H1 (cell line): ENCODE results near the gene NAV3.

ENCODE experiments used
- GABPA ChIP-seq: IDR thresholded peaks from 2 replicates; pipeline ENCODE4 v1.6.1; 2011; ENCODE audit warnings: mild to moderate bottlenecking, low read length, moderate library complexity, borderline replicate concordance; ENCODE audit not compliant: insufficient read depth
- JUND ChIP-seq: IDR thresholded peaks from 2 replicates; pipeline ENCODE4 v1.6.1; 2011; ENCODE audit warnings: mild to moderate bottlenecking, improper control_type of control experiment, low read length
- KDM1A ChIP-seq: fragments of 200-600, 300-600 bp; sonication (generic); IDR thresholded peaks from 2 replicates; pipeline ENCODE4 v1.7.1; 2016; ENCODE audit warnings: mild to moderate bottlenecking, low read length, borderline replicate concordance
- POLR2A ChIP-seq, 2 experiments: IDR thresholded peaks; 1 replicate in 1 of 2; 2 replicates in 1 of 2; pipeline ENCODE4 v1.6.1; 2011; ENCODE audit warnings: low read depth in 2 of 2, low read length in 2 of 2, mild to moderate bottlenecking in 2 of 2; ENCODE audit errors: control extremely low read depth in 1 of 2
- POLR2AphosphoS5 ChIP-seq: IDR thresholded peaks from 2 replicates; pipeline ENCODE4 v1.6.1; 2011; ENCODE audit warnings: low read depth, low read length
- RFX5 ChIP-seq: IDR thresholded peaks from 2 replicates; pipeline ENCODE4 v1.6.1; 2011; ENCODE audit warnings: low read depth, low read length, improper control_type of control experiment, borderline replicate concordance
- SIN3A ChIP-seq, 2 experiments: IDR thresholded peaks in 1 of 2; conservative IDR thresholded peaks in 1 of 2; 2 replicates each; pipeline ENCODE4 v1.6.1; 2011 to 2012; ENCODE audit warnings: low read length in 2 of 2, improper control_type of control experiment in 1 of 2, low read depth in 1 of 2, mild to moderate bottlenecking in 1 of 2
- YY1 ChIP-seq: IDR thresholded peaks from 2 replicates; pipeline ENCODE4 v1.6.1; 2011; ENCODE audit warnings: low read depth, mild to moderate bottlenecking, low read length
- TF ChIP-seq, protein P1 (sequence below), 3 experiments: IDR thresholded peaks; 1 replicate in 2 of 3; 2 replicates in 1 of 3; pipeline versions ENCODE4 v1.5.1 to v1.6.1; 2011; ENCODE audit warnings: low read length in 3 of 3, mild to moderate bottlenecking in 3 of 3, inconsistent platforms in 2 of 3, low read depth in 1 of 3, moderate library complexity in 1 of 3; ENCODE audit not compliant: insufficient read depth in 1 of 3; ENCODE audit errors: control extremely low read depth in 1 of 3
- TF ChIP-seq, protein P2 (sequence below): IDR thresholded peaks from 2 replicates; pipeline ENCODE4 v1.6.1; 2011; ENCODE audit warnings: low read depth, mild to moderate bottlenecking, low read length; ENCODE audit not compliant: insufficient read depth
- TF ChIP-seq, protein P3 (sequence below): IDR thresholded peaks from 2 replicates; pipeline ENCODE4 v1.6.1; 2012; ENCODE audit warnings: inconsistent platforms
- TF ChIP-seq, protein P4 (sequence below): IDR thresholded peaks from 2 replicates; pipeline ENCODE4 v1.6.1; 2011; ENCODE audit warnings: low read length, improper control_type of control experiment

DNA sequence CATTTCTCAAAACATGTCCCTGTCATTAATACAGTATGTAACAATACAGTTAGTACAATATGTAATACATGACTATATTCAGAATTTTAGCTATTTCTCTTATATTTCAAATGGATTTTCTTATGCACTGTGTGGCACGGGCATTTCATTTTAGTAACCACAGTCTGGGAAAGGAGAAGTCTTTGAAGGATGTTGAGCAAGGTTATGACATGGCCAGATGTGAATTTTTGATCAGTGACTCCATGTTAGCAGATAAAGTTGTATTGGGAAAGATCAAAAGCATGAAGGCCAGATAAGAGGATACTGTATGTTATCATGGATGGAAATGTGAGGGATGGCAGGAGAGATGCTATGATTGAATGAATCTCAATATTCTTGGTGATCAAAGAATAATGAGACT lies 285.2 kb downstream of the NAV3 start:
- TF ChIP-seq JUND (no peak), GABPA (no peak), POLR2A (IDR thresholded peaks at IDR 0.05; ENCODE audit: control extremely low read depth in 1 of 2, low read depth in 2 of 2, low read length in 2 of 2) (no peak), YY1 (no peak), RFX5 (no peak), SIN3A (conservative IDR thresholded peaks at IDR 0.05 in 1 of 2, IDR thresholded peaks at IDR 0.05 in 1 of 2; ENCODE audit: low read depth in 1 of 2, low read length in 2 of 2) (no peak), KDM1A (no peak), POLR2AphosphoS5 (no peak)
- TF ChIP-seq, protein P1, sequence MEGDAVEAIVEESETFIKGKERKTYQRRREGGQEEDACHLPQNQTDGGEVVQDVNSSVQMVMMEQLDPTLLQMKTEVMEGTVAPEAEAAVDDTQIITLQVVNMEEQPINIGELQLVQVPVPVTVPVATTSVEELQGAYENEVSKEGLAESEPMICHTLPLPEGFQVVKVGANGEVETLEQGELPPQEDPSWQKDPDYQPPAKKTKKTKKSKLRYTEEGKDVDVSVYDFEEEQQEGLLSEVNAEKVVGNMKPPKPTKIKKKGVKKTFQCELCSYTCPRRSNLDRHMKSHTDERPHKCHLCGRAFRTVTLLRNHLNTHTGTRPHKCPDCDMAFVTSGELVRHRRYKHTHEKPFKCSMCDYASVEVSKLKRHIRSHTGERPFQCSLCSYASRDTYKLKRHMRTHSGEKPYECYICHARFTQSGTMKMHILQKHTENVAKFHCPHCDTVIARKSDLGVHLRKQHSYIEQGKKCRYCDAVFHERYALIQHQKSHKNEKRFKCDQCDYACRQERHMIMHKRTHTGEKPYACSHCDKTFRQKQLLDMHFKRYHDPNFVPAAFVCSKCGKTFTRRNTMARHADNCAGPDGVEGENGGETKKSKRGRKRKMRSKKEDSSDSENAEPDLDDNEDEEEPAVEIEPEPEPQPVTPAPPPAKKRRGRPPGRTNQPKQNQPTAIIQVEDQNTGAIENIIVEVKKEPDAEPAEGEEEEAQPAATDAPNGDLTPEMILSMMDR (IDR thresholded peaks at IDR 0.05; ENCODE audit: control extremely low read depth in 1 of 3, insufficient read depth in 1 of 3, low read depth in 1 of 3, low read length in 3 of 3), result no peak
- TF ChIP-seq, protein P2, sequence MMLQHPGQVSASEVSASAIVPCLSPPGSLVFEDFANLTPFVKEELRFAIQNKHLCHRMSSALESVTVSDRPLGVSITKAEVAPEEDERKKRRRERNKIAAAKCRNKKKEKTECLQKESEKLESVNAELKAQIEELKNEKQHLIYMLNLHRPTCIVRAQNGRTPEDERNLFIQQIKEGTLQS, result no peak
- TF ChIP-seq, protein P3, sequence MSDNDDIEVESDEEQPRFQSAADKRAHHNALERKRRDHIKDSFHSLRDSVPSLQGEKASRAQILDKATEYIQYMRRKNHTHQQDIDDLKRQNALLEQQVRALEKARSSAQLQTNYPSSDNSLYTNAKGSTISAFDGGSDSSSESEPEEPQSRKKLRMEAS, result no peak
- TF ChIP-seq, protein P4, sequence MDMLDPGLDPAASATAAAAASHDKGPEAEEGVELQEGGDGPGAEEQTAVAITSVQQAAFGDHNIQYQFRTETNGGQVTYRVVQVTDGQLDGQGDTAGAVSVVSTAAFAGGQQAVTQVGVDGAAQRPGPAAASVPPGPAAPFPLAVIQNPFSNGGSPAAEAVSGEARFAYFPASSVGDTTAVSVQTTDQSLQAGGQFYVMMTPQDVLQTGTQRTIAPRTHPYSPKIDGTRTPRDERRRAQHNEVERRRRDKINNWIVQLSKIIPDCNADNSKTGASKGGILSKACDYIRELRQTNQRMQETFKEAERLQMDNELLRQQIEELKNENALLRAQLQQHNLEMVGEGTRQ, result no peak
